Hematopoietic multipotent progenitor cell (in vitro differentiated cells): ENCODE measurements around the gene KRT1. TPM values are rescaled to one million over a fixed set of nuclear protein-coding genes. Genes with fewer than 3 reads are reported as not detected.
"Not testable (repeated sequence)": the region's sequence is repeated elsewhere in the genome, so short reads cannot be mapped to it uniquely, and the experiment has no call there.

Source experiments
- DNase-seq, 3 donors: peaks; one replicate each; pipeline ENCODE4 v3.0.0-alpha.2; 2011 to 2015; ENCODE audit warnings: low read depth in 2 of 3, low spot score in 2 of 3
- total RNA-seq: library from RNA; depleted of rRNA; stranded (reverse); fragments of >200 nt; gene quantifications from one replicate; pipeline ENCODE4 v1.2.3, GENCODE V29; 2012

The KRT1 gene
- total RNA-seq, 1 donor = 1.1 TPM

DNA sequence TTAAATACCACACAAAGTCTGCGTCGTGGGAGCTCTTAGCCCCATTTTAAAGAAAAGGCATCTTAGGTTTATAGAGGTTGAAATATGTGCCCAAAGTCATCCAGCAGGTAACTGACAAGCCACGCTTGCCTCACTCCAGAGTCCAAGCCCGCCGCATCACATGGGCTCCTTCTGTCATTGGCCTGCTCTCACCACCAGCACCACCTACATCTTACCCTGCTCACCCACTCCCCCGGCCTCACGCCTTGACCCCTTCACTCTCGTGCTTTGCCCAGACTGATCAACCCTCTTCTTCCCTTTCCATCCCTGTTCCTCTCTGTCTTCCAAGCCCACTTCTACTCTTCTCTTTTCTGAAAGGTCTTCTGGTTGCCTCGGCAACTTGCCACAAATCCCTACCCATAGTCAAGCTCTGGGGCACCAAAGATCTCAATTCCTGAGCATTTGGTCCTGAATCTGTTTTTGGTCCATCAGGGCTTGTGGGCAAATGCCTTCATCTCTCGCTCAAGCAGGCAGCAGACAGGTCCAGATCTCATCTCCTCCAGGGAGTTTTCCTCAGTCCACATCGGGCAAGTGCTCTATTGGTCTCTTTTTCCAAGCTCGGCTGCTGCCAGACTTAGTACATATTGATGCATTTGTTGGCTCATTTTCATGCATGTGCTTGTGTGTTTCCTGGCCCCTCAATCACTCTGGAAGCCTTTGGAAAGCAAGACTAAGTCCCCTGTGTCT lies 3.5 kb upstream of the KRT1 start:
- DNase-seq = no peak

DNA sequence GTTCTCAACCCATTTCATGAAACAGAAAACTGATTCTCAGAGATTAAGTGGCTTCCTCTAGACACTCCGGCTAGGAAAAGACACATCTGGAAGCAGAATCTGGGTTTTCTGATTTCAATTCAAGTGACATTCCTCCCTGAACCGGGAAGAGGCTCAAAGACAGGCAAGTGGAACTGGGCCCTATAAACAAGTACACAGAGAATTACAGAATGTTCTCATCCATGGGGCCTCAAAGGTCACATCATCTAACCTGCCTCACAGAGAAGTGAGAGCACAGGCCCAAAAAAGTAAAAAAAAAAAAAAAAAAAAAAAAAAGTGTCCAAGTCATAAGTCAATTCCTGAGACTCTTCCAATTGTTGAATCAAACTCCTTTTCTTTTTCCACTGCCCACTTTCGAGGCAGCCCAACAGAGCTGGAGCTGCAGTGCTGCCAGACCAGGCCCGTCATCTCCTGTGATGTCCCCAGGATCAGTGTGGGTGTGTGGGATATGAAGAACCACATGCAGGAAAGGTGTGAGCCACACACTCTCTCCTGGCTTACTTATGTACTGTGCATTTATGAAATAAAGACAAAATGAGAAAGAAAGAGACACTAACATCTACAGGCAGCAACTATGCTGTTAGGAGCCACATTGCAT lies 2.8 kb upstream of the KRT1 start:
- no peak for DNase-seq

DNA sequence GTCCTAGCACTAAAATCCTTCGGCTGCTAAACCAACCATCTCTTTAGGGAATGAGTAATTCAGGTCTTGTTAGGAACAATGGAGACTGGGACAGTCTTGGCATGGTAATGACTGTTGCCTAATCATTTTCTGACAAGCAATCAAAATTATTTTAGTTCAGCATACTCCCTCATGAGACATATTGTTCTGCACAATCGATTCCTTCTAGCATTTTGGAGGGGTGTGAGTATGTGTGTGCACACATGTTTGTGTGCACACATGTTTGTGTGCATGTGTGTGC lies 2.1 kb upstream of the KRT1 start:
- DNase-seq = no peak

DNA sequence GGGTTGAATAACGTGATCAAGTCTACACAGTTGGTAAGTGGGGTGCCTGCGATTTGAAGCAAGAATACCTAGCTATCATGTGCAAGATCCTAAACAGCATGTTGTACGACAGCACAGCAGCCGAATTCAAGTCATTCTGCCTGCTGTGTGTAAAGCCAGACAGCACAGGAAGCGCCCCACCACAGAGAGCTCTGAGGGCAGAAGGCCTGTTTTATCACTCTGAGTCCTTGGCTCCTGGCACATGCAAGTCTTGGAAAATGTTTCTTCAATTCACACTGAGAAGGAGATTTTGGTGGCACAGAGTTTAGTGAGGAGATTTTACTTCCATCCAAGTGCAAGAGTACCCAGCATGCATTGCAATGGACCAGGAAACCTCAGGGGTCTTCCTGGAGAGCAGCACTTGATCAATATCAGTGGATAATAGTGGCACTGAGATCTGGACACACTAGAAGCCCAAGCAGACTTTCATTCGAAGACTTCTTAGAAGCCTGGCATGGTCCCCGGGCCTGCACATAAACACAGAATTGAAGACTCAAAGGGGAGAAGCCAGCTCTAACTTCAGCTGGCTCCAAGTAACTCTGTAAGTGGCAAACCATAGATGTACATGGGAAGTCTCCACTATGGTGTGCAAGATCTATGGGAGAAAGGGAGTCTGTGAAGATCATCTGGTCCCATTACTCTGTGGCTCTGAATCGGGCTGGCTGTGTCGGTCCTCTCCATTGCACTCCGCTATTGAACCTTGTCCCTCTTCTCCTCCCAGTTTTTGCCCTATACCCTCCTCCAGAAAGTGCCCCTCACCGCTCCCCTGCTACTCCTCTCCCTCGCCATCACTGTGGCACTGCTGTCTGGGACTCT lies 1.5 kb upstream of the KRT1 start:
- DNase-seq = peak in 1 of 3 donors; percentile 52

DNA sequence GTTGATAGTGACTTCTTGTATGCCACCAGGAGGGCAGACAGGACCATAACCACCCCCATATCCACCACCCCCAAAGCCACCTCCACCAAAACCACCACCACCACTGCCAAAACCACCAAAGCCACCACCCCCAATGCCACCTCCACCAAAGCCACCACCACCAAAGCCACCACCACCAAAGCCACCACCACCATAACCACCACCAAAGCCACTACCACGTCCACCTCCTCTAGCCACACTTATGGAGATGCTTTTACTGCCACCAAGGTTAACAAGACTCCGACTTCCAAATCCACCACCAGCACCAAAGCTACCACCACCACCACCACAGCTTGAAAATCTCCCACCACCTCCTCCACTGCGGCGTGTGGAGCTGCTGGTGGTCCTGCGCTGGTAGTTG lies 332 bp downstream of the KRT1 start:
- DNase-seq = no peak

DNA sequence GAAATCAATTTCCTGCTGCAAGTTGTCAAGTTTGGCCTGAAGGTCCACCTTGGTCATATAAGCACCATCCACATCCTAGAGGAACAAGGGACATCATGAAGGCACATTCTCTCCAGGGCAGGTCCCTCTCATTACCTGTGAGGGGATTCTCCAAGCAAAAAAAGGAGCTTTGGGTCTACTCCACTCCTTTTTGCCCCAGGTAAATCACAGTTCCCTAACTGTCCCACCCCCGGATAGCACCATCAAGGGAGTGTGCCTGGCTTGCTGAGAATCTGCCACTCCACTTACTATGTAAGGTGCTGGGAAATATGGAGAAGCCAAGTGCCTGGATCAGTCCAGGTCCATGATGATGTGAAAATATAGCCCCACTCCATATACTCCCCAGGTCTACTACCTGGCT lies 2.5 kb downstream of the KRT1 start:
- DNase-seq = no peak

DNA sequence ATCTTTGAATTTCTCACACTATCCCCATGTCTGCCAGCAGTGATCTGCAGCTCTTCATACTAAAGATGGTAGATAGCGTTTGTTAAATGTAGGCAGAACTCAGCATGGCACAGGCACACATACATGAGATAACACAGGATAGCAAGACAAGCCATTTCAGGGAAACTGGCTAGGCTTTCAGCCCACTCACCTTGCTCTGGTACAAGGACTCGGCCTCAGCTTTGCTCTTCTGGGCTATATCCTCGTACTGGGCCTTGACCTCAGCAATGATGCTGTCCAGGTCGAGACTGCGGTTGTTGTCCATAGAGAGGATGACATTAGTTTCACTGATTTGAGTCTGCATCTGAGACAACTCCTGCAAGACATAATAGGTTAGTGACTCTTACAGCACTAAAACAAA lies 3.1 kb downstream of the KRT1 start:
- no peak for DNase-seq

DNA sequence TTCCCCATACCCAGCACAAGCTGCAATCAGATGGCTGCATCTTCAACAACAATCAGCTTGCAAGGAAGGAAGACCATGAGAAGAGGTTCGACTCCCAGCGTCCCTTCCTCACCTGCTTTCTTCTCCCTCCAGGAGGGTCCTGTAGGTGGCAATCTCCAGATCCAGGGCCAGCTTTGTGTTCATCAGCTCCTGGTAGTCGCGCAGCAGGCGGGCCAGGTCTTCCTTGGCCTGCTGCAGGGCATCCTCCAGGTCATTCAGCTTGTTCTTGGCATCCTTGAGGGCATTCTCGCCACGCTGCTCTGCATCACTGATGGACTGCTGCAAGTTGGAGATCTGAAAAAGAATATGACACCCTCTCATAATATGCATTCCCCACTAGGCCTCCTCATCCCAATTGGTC lies 4.0 kb downstream of the KRT1 start:
- DNase-seq = no peak

DNA sequence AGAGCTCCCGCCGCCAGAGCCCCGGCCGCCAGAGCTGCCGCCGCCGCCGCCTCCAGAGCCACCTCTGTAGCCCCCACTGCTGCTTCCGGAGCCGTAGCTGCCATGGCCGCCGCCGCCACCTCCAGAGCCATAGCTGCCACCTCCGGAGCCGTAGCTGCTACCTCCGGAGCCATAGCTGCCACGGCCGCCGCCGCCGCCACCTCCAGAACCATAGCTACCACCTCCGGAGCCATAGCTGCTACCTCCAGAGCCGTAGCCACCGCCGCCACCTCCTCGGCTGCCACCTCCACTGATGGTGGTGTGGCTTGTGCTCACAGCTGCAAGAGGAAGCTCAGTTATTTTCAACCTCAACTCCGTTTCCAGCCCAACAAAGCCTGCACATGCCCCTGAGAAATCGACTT lies 4.9 kb downstream of the KRT1 start:
- no peak for DNase-seq

DNA sequence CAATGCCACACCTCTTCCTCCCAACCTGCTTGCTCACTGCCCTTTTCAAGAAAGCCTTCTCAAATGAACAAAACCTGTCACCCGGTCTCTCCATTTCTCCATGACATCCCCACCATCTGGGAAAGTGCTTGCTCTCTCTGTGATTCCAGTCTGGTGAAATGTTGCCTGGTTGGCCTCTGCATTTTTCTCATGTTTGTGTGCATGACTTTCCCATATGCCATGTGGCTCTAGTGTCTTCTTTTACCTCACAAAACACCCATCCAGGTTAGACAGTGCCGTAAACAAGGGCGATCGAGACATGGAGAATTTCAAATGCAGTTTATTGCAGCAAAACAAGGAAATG lies 5.8 kb downstream of the KRT1 start:
- no peak for DNase-seq

DNA sequence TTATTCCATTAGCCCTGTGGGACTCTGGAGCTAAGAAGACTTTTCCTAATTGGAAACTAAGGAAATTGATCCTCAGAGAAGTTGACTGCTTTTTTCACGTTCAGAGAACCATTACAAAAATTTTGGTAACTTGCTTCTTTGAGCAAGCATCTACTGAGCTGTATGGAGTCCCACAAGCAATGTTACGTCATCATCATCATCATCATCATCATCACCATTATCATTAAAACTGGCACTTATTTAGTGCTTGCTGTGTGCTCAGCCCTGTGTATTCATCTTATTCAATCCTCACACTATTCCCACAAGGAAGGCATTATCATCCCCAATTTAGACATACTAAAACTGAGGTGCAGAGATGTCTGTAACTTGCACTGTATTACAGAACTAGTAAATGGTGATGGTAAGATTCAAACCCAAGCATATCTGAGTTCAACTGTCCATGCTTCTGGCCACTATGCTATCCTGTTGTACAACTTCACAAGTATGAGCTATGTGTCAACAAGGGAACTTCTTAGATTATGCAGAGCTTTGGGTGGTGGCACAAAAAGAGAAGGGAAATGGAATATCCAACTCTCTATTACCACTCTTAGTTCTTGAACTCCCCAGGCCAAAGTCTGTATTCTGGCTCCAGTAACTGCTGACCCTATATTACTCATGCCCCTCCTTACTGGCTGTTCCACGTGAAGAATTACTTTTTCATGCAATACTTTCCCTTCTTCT lies 6.3 kb downstream of the KRT1 start:
- DNase-seq = no peak

DNA sequence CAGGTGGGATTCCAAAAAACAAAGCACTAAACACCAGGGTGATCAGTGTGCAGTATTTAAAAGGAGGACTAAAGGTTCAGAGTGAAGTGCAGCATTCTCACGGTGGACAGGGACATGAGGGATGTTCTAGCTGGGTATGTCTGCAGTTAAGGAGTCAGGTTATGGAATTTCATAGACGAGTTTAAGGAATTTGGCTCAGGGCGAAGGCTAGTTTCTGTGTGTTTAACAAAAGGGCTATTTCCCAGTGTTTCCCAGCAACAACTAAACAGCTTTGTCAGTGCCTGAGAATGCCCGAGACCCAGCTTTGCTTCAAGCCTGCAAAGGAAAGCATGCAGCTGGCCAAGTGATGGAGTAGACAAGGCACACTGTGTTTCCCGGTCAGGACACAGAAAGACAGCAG lies 7.0 kb downstream of the KRT1 start:
- DNase-seq = no peak

DNA sequence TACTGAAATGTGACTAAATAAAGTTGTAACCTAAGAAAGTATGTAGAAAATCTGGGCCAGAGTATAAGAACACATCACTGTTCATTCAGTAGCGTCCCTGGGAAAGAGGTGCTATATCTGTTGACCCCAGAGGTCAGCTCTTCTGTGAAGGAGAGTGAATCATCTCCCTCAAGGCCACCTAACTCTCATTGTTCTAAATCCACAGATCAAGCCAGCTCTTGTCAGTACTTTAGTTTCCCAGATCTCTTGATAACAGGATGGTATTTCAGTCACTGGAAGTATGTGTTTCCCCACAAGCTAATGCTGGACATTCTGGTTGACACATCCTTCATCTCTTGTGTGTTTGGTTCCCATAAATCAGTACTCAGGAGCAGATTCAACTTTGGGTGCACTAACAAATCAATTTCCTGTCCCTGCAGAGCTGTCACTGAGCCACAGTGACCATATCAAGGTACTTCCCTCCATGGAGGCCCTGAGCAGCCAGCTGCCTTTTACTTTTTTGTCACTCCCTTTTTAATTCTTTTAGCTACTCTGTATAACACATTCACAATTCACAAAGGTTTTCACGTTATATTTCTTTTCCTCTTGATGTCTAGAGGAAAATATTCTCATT lies 7.8 kb downstream of the KRT1 start:
- DNase-seq = no peak

DNA sequence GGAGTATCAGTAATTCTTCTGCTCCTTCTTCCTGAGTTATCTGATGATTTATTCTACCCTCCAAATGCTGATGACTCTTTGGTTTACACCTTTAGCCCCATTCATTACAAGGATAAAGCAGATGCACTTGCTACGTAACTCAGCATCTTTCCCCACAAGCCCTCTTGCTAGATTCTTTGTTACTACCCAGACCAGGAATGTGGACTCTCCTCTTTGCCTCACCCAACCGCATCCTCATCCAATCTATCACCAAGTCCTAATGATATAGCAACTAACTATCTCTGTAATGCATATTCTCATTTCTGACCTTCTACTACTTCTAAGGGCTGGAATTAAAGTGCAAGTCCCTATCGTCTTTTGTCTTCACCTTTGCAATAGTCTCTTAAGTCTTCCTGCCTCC lies 9.2 kb downstream of the KRT1 start:
- DNase-seq = no peak

DNA sequence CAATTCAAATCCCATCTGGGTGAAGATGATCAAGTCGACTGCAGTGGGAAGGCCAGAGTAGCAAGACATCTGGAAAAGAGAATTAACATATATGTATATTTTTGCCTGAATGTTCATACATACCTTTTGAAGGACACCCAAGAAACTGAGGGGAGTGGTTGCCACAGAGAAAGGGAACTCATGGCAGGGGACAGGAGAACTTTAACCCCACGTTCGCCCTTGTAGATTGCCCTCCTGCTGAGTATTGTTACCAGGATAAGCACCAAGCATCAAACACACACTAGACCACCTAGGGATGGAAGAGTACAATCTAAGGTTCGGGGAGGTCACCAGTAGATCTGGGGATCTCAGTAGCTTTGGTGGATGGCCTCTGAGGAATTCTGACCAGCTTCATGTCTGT lies 9.7 kb downstream of the KRT1 start:
- no peak for DNase-seq

DNA sequence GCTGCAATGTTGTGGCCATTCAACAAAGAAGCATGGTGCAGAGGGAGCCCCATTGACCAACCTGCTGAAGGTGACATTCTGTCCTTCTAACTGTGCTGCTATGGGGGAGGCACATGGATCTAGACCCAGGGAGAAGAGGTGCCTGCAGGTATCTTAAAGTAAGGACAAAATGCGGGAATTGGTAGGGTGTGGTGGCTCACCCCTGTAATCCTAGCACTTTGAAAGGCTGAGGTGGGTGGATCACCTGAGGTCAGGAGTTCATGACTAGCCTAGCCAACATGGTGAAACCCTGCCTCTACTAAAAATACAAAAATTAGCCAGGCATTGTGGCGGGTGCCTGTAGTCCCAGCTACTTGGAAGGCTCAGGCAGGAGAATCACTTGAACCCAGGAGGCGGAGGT lies 10.3 kb downstream of the KRT1 start:
- not testable (repeated sequence) for DNase-seq

DNA sequence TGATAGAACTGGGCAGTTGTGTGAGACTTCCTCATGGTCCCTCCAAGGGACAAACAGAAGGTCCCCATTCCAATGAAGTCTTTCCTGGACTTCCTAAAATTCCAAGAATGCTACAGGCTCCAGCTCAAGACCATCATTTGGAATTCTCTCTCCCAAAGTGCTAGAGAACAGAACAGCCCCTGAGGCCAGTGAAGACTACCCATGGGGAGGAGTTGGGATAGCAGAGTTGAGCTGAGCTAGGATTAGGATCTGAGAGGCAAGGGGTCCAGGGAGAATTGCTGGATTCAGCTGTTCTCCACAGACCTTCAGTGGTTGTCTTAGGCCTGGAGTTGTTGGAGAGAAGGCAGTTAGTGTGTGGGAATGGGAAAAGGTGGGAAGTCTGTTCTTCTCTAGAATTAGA lies 10.8 kb downstream of the KRT1 start:
- no peak for DNase-seq

DNA sequence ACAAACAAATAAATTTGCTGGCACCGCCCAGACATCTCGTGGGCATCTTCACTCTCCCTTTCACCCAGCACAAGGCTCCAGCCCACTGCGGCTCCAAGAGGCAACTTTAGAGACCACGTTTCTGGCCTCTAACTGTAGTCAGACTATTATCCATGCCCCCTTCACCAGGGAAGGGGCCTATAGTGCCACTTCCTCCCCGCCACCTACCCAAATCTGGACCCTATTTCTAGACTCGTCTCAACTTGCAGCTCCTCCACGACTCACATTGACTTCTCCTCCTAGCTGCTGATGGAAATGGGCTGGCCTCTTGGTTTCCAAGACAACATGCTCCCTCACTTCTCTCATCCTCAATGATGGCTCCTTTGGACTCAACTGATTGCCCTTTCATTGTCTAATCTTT lies 12.3 kb downstream of the KRT1 start:
- DNase-seq = no peak

DNA sequence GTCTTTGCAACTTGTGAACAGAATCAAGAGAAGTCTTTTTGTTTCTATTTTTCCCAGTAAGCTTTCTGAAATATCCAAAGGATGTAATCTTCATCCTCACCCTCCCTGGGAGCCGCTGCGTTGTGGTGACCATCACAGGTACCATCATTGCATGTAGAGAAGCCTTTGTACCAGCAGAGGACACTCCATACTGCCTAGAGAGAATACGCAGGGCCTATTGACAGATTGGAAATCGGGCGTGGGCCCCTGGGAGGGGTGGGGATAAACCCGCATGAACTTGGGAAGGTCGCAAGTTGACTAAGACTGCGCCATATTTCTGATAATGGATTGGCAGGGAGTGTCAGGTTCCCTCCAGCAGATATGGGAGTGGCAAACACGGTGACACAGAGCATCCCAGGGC lies 12.7 kb downstream of the KRT1 start:
- DNase-seq = no peak

DNA sequence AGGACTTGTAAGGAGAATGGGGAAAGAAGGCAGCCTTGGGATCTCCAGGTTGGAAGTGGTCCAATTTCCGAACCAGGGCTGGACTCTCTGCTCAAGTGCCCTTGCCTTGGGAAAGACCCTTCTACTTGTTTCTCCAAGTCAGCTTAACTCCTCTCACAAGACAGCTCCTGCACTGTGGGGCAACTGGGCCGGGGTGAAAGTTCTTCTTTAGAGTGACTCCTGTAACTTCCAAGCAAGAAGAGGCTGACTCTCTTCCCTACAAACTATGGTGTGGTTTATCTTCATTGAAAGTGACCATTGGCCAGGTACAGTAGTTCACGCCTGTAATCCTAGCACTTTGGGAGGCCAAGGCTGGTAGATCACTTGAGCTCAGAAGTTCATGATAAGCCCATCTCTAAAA lies 13.7 kb downstream of the KRT1 start:
- DNase-seq = no peak

DNA sequence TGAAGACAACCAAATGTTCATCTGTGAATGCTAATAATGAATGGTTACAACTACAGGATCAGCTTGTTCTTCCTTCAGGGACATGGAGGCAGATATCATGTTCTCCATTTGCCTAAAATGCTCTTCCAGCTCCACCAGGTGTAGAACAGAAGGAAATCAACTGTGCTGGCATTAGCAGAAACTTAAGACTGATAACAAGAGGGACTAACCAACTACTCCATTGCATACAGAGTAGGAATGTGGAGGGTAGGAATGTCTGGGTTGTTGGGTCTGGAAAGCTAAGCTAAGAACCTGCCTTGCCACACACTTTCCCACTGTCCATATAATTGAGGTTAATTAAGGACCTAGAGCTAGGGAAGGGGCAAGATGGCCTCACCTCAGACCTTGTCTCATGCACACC lies 16.8 kb downstream of the KRT1 start:
- DNase-seq = no peak
